EL (cell line): ENCODE data around the gene SCNN1G.
"Not testable (repeated sequence)": the region's sequence is repeated elsewhere in the genome, so short reads cannot be mapped to it uniquely, and the experiment has no call there.

Experiments
- DNase-seq: peaks from one replicate; pipeline ENCODE4 v3.0.0-alpha.2; 2016

The SCNN1G gene

GRCh38 chr16:23182679-23183542, at the start of gene SCNN1G:
Gene SCNN1G, plus strand, starts transcription at chr16:23182745. Its CDS starts 3,527 bp downstream, at chr16:23186272.
- peak; percentile 7 for DNase-seq

- DNase-seq = no peak
These were observed 49.6 kb upstream of the SCNN1G start for GRCh38 chr16:23132775-23133463.

GRCh38 chr16:23134274-23134673, 48.3 kb upstream of the SCNN1G start:
- DNase-seq = no peak

GRCh38 chr16:23137256-23137655, 45.3 kb upstream of the SCNN1G start:
- no peak for DNase-seq

GRCh38 chr16:23137818-23138217, 44.7 kb upstream of the SCNN1G start:
- no peak for DNase-seq

- DNase-seq = no peak
These were observed 42.4 kb upstream of the SCNN1G start for GRCh38 chr16:23140107-23140506.

- no peak for DNase-seq
These were observed 41.5 kb upstream of the SCNN1G start for GRCh38 chr16:23141033-23141432.

GRCh38 chr16:23141500-23141899, 41.0 kb upstream of the SCNN1G start:
- no peak for DNase-seq

- DNase-seq = no peak
These were observed 40.4 kb upstream of the SCNN1G start for GRCh38 chr16:23141959-23142740.

- no peak for DNase-seq
These were observed 39.2 kb upstream of the SCNN1G start for GRCh38 chr16:23143391-23143790.

- not testable (repeated sequence) for DNase-seq
These were observed 38.2 kb upstream of the SCNN1G start for GRCh38 chr16:23144393-23144792.

- DNase-seq = no peak
These were observed 37.4 kb upstream of the SCNN1G start for GRCh38 chr16:23145186-23145585.

- DNase-seq = peak; percentile 80
These were observed 36.9 kb upstream of the SCNN1G start for GRCh38 chr16:23145608-23146007.

GRCh38 chr16:23146877-23147601, 35.5 kb upstream of the SCNN1G start:
- DNase-seq = no peak

- DNase-seq = no peak
These were observed 34.9 kb upstream of the SCNN1G start for GRCh38 chr16:23147666-23148065.

- no peak for DNase-seq
These were observed 34.4 kb upstream of the SCNN1G start for GRCh38 chr16:23148166-23148512.

- DNase-seq = peak; percentile 32
These were observed 33.9 kb upstream of the SCNN1G start for GRCh38 chr16:23148513-23149266.

GRCh38 chr16:23149267-23149992, 33.1 kb upstream of the SCNN1G start, which contains the start of gene USP31:
Gene USP31, minus strand, starts transcription at chr16:23149452. Its CDS starts 182 bp downstream, at chr16:23149270.
- DNase-seq = peak; percentile 96

- no peak for DNase-seq
These were observed 32.6 kb upstream of the SCNN1G start for GRCh38 chr16:23149993-23150364.

- no peak for DNase-seq
These were observed 30.0 kb upstream of the SCNN1G start for GRCh38 chr16:23152386-23153178.
